ENCODE data around the gene NFYA. TPM values are rescaled to one million over a fixed set of nuclear protein-coding genes. Genes with fewer than 3 reads are reported as not detected.

NFYA gene
- total RNA-seq, 2 donors from 2014 or later = 23.1 to 48.3 TPM

DNA sequence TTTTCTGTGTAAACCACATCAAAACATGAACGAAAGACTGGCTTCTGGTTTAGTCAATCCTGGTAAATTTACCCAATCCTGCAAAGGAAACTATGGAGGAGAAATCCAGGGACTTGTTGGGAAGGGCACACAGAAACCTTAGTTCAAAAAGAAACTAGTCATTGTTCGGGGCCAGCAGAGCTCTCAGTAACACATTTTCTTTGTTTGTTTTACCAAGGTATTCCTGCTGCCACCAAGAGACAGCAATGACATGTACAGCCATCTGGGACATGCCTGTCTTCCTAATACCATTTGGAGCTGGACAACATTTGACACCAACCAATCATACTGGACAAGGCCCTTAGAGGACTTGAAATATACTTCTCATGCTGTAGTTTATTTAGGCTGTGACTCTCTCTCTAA is 8.9 kb upstream of the NFYA start:
- intact Hi-C loops (cut with DNase I) = no loop called here
- 64% methylated on average over 2 of the region's 2 CpGs for WGBS

DNA sequence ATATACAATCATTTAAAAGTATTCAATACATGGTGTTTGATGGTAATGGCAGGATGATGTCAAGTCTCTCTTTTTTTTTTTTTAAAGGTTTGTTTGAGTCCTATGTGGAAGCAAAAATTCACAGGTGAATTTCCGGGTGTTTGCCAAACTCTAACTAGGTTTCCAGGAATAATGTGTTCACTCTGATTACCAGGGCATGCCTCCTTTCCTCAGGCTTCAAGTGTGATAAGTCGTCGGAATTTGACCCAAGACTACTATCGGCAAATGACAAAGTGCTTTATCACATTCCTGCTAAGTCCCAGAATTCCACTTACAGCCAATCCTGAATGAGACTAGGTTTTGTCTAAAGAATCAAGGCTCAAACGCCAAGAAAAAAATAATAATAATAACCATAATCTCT is 7.9 kb upstream of the NFYA start:
- Histone ChIP-seq H3K9me3 (no peaks in the 10 kb centered on the region), H3K27me3 (replicated peaks; ENCODE audit: insufficient read depth) (no peaks in the 10 kb centered on the region), H3K27ac (no peak overlapping the region), H3K4me3 (no peak overlapping the region), H3K36me3 (no peaks in the 10 kb centered on the region), H3K4me1 (replicated peaks) (no peaks in the 10 kb centered on the region)
- no peak for DNase-seq (ENCODE audit: low spot score)
- no peak for TF ChIP-seq POLR2AphosphoS5 (IDR thresholded peaks at IDR 0.05)
- no peak for TF ChIP-seq POLR2A (IDR thresholded peaks at IDR 0.05)
- TF ChIP-seq, protein P1, sequence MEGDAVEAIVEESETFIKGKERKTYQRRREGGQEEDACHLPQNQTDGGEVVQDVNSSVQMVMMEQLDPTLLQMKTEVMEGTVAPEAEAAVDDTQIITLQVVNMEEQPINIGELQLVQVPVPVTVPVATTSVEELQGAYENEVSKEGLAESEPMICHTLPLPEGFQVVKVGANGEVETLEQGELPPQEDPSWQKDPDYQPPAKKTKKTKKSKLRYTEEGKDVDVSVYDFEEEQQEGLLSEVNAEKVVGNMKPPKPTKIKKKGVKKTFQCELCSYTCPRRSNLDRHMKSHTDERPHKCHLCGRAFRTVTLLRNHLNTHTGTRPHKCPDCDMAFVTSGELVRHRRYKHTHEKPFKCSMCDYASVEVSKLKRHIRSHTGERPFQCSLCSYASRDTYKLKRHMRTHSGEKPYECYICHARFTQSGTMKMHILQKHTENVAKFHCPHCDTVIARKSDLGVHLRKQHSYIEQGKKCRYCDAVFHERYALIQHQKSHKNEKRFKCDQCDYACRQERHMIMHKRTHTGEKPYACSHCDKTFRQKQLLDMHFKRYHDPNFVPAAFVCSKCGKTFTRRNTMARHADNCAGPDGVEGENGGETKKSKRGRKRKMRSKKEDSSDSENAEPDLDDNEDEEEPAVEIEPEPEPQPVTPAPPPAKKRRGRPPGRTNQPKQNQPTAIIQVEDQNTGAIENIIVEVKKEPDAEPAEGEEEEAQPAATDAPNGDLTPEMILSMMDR (IDR thresholded peaks at IDR 0.05) = no peak
- WGBS = 86% methylated on average over 5 of the region's 5 CpGs
- intact Hi-C loops (cut with DNase I) = no loop called here

More for the DNA sequence above, 8.9 kb upstream of the NFYA start:
- H3K27me3 ChIP-seq (replicated peaks; ENCODE audit: insufficient read depth) = no peaks in the 10 kb centered on the region
- H3K4me3 ChIP-seq = no peak overlapping the region
- no peak for DNase-seq (ENCODE audit: low spot score)
- no peak overlapping the region for H3K27ac ChIP-seq
- TF ChIP-seq POLR2A (IDR thresholded peaks at IDR 0.05) (no peak), POLR2AphosphoS5 (IDR thresholded peaks at IDR 0.05) (no peak)
- TF ChIP-seq, protein P1 (IDR thresholded peaks at IDR 0.05) = no peak
- no peaks in the 10 kb centered on the region for H3K9me3 ChIP-seq
- H3K4me1 ChIP-seq (replicated peaks) = no peaks in the 10 kb centered on the region
- no peaks in the 10 kb centered on the region for H3K36me3 ChIP-seq

DNA sequence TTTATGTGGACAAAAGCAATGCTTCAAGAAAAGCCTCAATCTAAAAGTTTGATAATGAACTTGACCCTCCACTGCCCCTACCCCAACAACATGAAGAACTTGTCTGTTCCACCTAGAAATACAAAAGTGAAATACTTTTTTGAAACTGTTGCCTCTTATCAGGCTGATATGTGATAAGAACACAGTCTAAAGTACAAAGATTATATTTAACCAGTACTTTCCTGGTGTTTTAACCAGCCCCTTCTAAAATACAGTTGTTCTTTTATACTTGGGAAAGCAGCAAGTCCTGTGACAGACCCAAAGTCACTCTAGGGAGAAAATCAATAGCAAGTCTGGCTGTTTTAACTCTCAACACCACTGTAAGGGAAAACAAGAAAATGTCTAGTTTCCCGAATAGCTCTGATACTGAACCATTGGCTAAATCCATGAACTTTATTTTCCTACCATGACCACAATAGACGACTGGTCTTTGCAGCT is 7.2 kb upstream of the NFYA start:
- DNase-seq (ENCODE audit: low spot score) = no peak
- no peaks in the 10 kb centered on the region for H3K36me3 ChIP-seq

DNA sequence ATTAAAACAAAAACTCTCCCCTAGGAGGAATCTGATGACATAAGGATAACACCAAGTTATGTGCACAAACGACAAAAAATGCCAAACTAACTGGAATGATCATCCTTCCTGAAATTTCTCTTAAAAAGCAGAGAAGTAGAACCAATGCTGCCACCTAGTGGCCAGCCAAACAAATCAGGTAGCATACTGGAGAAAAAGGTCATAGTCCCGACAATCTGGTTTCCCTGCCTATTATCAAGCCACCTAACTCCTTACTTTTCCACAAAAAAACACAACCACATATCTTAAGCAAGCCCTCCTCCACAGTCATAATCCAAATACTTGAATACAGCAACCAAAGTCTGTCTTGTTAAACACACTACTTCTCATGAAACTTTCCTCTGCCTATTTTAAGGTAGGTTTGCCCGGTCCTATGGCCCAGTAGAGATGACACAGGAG is 5.9 kb upstream of the NFYA start:
- Histone ChIP-seq H3K27ac (no peak overlapping the region), H3K36me3 (no peaks in the 10 kb centered on the region), H3K9me3 (no peaks in the 10 kb centered on the region), H3K4me1 (replicated peaks) (no peaks in the 10 kb centered on the region), H3K4me3 (no peak overlapping the region), H3K27me3 (replicated peaks; ENCODE audit: insufficient read depth) (no peaks in the 10 kb centered on the region)
- 24% methylated on average over 3 of the region's 3 CpGs for WGBS
- no peak for TF ChIP-seq POLR2A (IDR thresholded peaks at IDR 0.05)
- TF ChIP-seq, protein P1 (IDR thresholded peaks at IDR 0.05) = peak; percentile 55 to 91 (median 75)
- peak; percentile 27 for TF ChIP-seq POLR2AphosphoS5 (IDR thresholded peaks at IDR 0.05)
- peak; percentile 72 for DNase-seq (ENCODE audit: low spot score)
- intact Hi-C loops (cut with DNase I) = no loop called here

More for the DNA sequence above, 7.2 kb upstream of the NFYA start:
- H3K27ac ChIP-seq = no peak overlapping the region
- 94% methylated on average over 2 of the region's 2 CpGs for WGBS
- H3K27me3 ChIP-seq (replicated peaks; ENCODE audit: insufficient read depth) = no peaks in the 10 kb centered on the region
- H3K9me3 ChIP-seq = no peaks in the 10 kb centered on the region
- no peak overlapping the region for H3K4me3 ChIP-seq
- TF ChIP-seq POLR2AphosphoS5 (IDR thresholded peaks at IDR 0.05) (no peak), POLR2A (IDR thresholded peaks at IDR 0.05) (no peak)
- TF ChIP-seq, protein P1 (IDR thresholded peaks at IDR 0.05) = no peak
- intact Hi-C loops (cut with DNase I) = no loop called here
- H3K4me1 ChIP-seq (replicated peaks) = no peaks in the 10 kb centered on the region

DNA sequence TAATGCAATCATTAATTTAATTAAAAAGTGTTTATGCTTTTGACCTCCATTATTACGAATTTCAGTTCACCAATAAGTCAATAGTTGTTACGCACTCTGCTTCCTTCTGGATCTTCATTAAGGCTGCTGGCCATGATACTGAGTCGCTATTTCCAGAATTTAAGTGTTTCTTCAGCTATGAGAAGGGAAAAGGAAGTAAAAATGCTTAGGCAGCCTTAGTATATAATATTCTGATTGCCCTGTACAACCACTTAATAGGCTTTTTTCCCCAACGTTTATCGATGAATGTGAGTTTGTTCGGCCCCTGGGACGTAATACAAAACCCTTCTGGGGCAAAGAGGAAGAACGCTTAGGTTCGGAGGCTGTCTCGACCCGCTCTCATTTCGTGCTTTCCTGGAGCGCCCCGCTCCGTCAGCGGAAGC is 1.3 kb upstream of the NFYA start:
- no peak for DNase-seq (ENCODE audit: low spot score)
- no peaks in the 10 kb centered on the region for H3K27me3 ChIP-seq (replicated peaks; ENCODE audit: insufficient read depth)
- no peaks in the 10 kb centered on the region for H3K36me3 ChIP-seq
- intact Hi-C loops (cut with DNase I) = no loop called here
- TF ChIP-seq POLR2A (IDR thresholded peaks at IDR 0.05) (peak; percentile 31), POLR2AphosphoS5 (IDR thresholded peaks at IDR 0.05) (peak; percentile 71)
- TF ChIP-seq, protein P1 (IDR thresholded peaks at IDR 0.05) = no peak
- peak overlapping the region; percentile 64 to 91 for H3K4me3 ChIP-seq
- no peaks in the 10 kb centered on the region for H3K9me3 ChIP-seq
- H3K27ac ChIP-seq = peak overlapping the region; percentile 98 to 100
- H3K4me1 ChIP-seq (replicated peaks) = peaks cover 10% of the 10 kb centered on the region
- under 1% methylated on average over 16 of the region's 16 CpGs for WGBS

Data from prostate gland (tissue), 2 donors.